Measurements from ENCODE around the gene NFATC3. TPM values are rescaled to one million over a fixed set of nuclear protein-coding genes. Genes with fewer than 3 reads are reported as not detected.

NFATC3 gene
- total and polyA plus RNA-seq, 12 donors, result 6.3 to 32.9 (median 23.4) TPM

DNA sequence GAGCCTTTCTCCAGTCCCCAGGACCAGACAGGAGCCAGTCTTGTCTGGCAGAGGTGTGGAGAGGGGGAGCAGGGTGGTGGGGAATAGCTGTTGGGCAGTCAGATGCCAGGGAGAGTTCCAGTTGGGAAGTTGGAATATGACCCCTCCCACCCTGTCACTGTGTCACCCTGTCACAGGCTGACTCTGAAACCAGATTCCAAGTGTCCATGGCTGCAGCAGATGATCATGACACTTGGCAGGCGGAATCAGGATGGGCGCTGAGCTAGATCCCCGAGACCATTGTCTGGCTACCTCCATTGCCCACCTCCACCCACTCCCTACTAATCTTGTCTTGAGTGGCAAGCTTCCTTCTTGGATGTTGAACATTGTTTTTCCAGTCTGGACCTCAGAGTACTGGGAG lies 9.2 kb upstream of the NFATC3 start:
- TF ChIP-seq, protein P1, sequence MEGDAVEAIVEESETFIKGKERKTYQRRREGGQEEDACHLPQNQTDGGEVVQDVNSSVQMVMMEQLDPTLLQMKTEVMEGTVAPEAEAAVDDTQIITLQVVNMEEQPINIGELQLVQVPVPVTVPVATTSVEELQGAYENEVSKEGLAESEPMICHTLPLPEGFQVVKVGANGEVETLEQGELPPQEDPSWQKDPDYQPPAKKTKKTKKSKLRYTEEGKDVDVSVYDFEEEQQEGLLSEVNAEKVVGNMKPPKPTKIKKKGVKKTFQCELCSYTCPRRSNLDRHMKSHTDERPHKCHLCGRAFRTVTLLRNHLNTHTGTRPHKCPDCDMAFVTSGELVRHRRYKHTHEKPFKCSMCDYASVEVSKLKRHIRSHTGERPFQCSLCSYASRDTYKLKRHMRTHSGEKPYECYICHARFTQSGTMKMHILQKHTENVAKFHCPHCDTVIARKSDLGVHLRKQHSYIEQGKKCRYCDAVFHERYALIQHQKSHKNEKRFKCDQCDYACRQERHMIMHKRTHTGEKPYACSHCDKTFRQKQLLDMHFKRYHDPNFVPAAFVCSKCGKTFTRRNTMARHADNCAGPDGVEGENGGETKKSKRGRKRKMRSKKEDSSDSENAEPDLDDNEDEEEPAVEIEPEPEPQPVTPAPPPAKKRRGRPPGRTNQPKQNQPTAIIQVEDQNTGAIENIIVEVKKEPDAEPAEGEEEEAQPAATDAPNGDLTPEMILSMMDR (IDR thresholded peaks at IDR 0.05), result no peak
- intact Hi-C loops (cut with DNase I), result no loop called here
- H3K36me3 ChIP-seq, result peaks cover 0 to 77% (median 10%) of the 10 kb centered on the region in 9 donors
- DNase-seq (no peak), ATAC-seq (no peak)
- no peaks in the 10 kb centered on the region for H3K27me3 ChIP-seq
- peak overlapping the region in 1 of 10 donors; percentile 45 for H3K27ac ChIP-seq
- H3K4me3 ChIP-seq, result no peak overlapping the region
- H3K9me3 ChIP-seq, result no peaks in the 10 kb centered on the region
- 96 to 99% methylated on average over 3 of the region's 3 CpGs for WGBS, 2 donors
- peaks cover 11 to 62% (median 32%) of the 10 kb centered on the region in 9 donors for H3K4me1 ChIP-seq

- Histone ChIP-seq H3K4me1 (peaks cover 11 to 64% (median 37%) of the 10 kb centered on the region in 9 donors), H3K36me3 (peaks cover 0 to 71% (median 6%) of the 10 kb centered on the region in 9 donors), H3K27ac (peak overlapping the region in 1 of 10 donors; percentile 45), H3K27me3 (no peaks in the 10 kb centered on the region), H3K4me3 (no peak overlapping the region), H3K9me3 (no peaks in the 10 kb centered on the region)
- intact Hi-C loops (cut with DNase I), result no loop called here
- DNase-seq (no peak), ATAC-seq (no peak)
- WGBS, 2 donors, result 90 to 93% methylated on average over 3 of the region's 3 CpGs
- TF ChIP-seq, protein P1 (IDR thresholded peaks at IDR 0.05), result no peak
Observed at GRCh38 chr16:68076560-68076959, 8.6 kb upstream of the NFATC3 start.

DNA sequence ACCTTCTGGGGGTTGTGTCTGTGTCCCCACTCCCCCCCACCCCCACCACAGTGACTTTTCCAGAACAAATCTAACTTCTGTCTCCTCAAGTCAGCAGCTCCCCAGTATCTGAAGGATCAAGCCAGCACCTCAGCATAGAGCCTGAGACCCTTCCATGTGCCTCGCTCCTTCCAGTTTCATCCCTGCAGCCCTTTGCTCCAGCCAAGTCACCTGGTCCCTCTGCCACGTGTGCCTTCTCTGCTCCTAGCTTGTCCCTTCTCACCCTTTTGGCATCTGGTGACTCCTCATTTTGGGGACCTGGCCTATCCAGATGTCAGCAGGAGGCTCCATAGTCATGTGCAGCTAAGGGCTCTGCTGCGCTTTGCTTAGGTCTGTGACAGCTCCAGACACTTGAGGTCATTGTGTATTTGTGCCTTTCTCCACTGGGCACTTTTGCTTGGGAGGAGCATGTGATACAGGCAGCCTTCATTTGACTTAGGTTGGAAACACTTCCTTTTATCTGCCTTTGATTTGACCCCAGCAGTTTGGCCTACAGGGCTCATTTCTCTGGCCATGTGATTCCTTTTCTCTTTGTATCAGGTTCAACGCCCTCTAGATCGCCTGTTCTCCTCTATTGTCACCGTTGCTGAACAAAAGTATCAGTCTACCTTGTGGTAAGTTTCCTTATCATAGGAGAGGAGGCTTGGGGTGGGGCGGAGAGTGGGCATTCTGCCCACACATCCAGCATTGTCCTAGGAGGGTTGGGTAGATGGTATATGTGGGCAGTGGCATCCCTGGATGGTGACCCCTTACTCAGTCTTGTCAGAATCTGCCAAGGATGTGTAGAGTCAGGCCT lies 7.1 kb upstream of the NFATC3 start:
- Histone ChIP-seq H3K4me1 (peaks cover 11 to 68% (median 47%) of the 10 kb centered on the region in 9 donors), H3K27ac (peak overlapping the region in 7 of 10 donors; percentile 79 to 99 (median 89)), H3K27me3 (no peaks in the 10 kb centered on the region), H3K4me3 (no peak overlapping the region), H3K36me3 (peaks cover 0 to 56% (median 6%) of the 10 kb centered on the region in 9 donors), H3K9me3 (no peaks in the 10 kb centered on the region)
- DNase-seq (no peak), ATAC-seq (no peak)
- intact Hi-C loops (cut with DNase I), result no loop called here
- WGBS, 2 donors, result 85% methylated on average over 7 of the region's 7 CpGs
- TF ChIP-seq, protein P1 (IDR thresholded peaks at IDR 0.05), result no peak

GRCh38 chr16:68078701-68079375 lies 6.3 kb upstream of the NFATC3 start:
- no peak for DNase-seq
- intact Hi-C loops (cut with DNase I), result no loop called here
- Histone ChIP-seq H3K36me3 (peaks cover 0 to 48% (median 6%) of the 10 kb centered on the region in 9 donors), H3K27ac (peak overlapping the region; percentile 76 to 99 (median 86)), H3K27me3 (no peaks in the 10 kb centered on the region), H3K4me3 (no peak overlapping the region), H3K9me3 (no peaks in the 10 kb centered on the region), H3K4me1 (peaks cover 12 to 75% (median 54%) of the 10 kb centered on the region in 9 donors)
- 94 to 95% methylated on average over 8 of the region's 8 CpGs for WGBS, 2 donors
- no peak for ATAC-seq
- TF ChIP-seq, protein P1 (IDR thresholded peaks at IDR 0.05), result no peak

Data from heart right ventricle (tissue), 16 donors.